Adipocyte (in vitro differentiated cells): ENCODE data around the gene PPP1R14C.

Experiments
- DNase-seq: peaks from one replicate; pipeline ENCODE4 v3.0.0-alpha.2; 2015; ENCODE audit warnings: low read depth
- H3K27me3 ChIP-seq: replicated peaks from 2 replicates; pipeline ENCODE4 v1.7.0; 2013; ENCODE audit warnings: mild to moderate bottlenecking, low read length, moderate library complexity; ENCODE audit not compliant: control insufficient read depth, insufficient read depth
- H3K36me3 ChIP-seq: 2 replicates; pipeline ENCODE4 v1.7.0; 2013; ENCODE audit warnings: low read length, mild to moderate bottlenecking, moderate library complexity; ENCODE audit not compliant: control insufficient read depth, insufficient read depth, severe bottlenecking
- H3K4me1 ChIP-seq: 2 replicates; pipeline ENCODE4 v1.7.0; 2013; ENCODE audit warnings: mild to moderate bottlenecking, low read length, moderate library complexity; ENCODE audit not compliant: control insufficient read depth, insufficient read depth
- H3K4me3 ChIP-seq: 2 replicates; pipeline ENCODE4 v1.7.0; 2013; ENCODE audit warnings: mild to moderate bottlenecking, low read length, moderate library complexity
- H3K9ac ChIP-seq: 2 replicates; pipeline ENCODE4 v1.7.0; 2013; ENCODE audit warnings: mild to moderate bottlenecking, low read length, moderate library complexity
- H3K9me3 ChIP-seq: 2 replicates; pipeline ENCODE4 v1.7.0; 2013; ENCODE audit warnings: mild to moderate bottlenecking, low read length, moderate library complexity; ENCODE audit not compliant: control insufficient read depth

Gene PPP1R14C

DNA sequence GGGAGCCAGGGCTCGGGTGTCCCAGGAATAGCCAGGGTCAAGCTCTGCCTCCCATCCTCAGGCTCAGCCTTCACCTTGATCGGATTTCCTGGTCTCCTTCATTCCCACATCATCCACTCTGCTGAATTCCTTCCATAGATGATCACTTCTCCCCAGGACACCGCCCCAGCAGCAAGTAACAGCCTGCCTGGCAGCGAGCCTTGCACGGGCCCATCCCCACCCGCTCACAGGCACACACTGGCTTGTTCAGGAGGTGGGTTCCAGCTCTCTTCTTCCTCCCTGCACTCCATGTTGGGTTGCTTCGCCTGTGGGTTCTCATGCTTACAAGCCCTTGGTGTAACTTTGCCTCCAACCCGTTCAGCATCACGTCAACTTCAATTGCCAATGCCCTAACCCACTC, 113.0 kb downstream of the PPP1R14C start:
- H3K4me3 ChIP-seq, result no peak overlapping the region
- no peak for DNase-seq

DNA sequence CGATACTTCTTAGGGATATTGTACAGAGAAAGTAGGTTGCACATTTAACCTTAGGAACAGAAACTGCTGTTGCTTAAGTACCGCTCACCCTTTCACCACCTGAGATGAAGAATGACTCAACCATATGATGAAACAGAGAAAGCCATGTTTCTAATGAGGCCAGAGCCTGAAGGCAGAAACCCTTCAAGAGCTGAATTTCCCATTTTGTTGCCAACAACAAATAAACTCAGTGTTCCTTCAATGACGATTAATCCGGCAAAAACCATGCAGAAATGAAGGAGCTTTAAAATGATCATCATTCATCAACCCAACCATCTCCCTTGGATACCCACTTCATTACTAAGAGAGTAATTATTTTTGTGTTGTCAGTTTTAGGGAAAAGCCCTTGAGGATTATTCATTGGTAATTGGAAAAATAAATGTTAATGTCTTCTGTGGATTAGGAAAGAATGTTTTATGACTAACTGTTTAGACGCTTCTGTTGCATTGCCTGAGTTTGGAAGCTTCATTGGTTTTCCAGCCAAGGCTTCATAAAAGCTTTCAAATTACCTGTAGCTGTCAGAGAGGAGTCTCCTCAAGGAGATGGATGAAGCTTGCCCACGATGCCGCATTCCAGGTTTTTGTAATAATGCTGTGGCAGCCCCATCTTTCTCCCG, 113.9 kb downstream of the PPP1R14C start:
- Histone ChIP-seq H3K27me3 (peaks cover 10% of the 10 kb centered on the region), H3K36me3 (no peaks in the 10 kb centered on the region), H3K4me1 (peaks cover 37% of the 10 kb centered on the region), H3K9me3 (no peaks in the 10 kb centered on the region), H3K4me3 (no peak overlapping the region), H3K9ac (no peak overlapping the region)
- DNase-seq, result peak; percentile 78

More for the DNA sequence above, 113.0 kb downstream of the PPP1R14C start:
- Histone ChIP-seq H3K4me1 (peaks cover 45% of the 10 kb centered on the region), H3K36me3 (no peaks in the 10 kb centered on the region), H3K27me3 (peaks cover 9% of the 10 kb centered on the region), H3K9ac (no peak overlapping the region), H3K9me3 (no peaks in the 10 kb centered on the region)

DNA sequence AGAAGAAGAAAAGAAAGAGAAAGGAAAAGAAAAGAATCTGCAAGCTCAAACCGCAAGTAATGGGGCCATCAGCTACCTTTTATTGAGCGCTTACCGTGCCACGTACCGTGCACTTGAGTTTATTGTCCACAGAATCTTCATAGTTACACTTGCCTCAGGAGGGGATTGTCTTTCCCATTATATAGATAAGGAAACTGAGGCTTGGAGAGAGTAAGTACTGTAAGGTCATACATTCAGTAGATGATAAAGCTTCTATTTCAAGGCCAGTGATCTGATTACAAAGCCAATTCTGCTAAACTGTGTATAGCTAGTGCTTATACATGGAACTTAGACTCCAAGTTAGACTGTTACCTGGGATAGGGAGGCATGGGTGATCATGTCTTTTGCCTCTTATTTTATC, 115.5 kb downstream of the PPP1R14C start:
- Histone ChIP-seq H3K4me1 (peaks cover 30% of the 10 kb centered on the region), H3K9me3 (no peaks in the 10 kb centered on the region), H3K27me3 (peaks cover 10% of the 10 kb centered on the region), H3K9ac (no peak overlapping the region), H3K36me3 (no peaks in the 10 kb centered on the region), H3K4me3 (no peak overlapping the region)
- no peak for DNase-seq

DNA sequence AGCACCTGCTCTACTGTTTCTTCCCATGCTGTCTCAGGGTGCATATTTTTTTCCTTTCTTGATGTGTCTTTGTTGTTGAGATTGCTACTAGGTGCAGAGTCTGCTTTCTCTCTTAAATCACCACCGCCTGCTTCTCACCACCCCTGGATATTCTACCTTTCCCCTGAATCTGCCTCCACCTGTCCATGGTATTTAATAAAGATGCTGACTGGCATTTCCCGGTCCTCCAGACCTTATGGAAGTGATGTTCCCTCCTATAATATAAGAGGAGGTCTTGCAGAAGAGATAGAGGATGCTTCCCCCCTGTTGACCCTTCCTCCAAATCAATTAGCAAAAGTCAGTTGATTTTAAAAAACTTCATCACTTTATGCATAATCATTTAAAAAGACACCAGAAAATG, 118.1 kb downstream of the PPP1R14C start:
- peaks cover 10% of the 10 kb centered on the region for H3K27me3 ChIP-seq
- no peaks in the 10 kb centered on the region for H3K9me3 ChIP-seq
- H3K4me3 ChIP-seq, result no peak overlapping the region
- H3K4me1 ChIP-seq, result peaks cover 20% of the 10 kb centered on the region
- no peak for DNase-seq
- no peaks in the 10 kb centered on the region for H3K36me3 ChIP-seq
- no peak overlapping the region for H3K9ac ChIP-seq

DNA sequence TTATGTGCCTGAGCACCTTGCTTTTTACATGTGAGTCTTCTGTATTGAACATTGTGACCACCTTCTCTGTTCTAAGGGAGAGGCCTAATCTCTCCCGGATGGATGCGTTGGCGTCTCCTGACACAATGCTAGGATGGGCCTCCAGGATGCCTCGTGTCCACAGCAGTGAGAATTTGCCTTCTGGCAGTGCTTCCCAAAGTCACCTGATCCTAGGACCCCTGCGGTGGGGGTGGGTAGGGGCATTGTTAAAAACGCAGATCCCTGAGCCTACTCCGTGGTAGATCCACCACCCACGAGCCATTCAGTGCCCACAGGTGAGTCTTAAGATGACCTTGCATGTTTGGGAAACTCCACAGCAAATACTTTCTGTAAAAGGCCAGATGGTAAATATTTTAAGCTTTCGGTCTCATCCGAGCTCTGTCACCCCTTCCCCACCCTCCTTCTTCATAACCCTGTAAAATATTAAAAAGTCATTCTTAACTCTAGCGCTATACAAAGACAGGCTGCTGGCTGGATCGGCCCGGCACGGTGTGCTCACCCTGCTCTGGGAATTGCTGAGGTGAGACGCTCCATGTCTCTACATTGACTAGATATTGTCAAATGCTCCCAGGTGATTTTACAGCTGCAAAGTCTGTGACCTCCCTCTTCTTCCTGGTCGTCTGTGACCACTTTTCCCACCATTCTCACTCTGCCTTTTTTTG, 119.3 kb downstream of the PPP1R14C start:
- Histone ChIP-seq H3K4me3 (no peak overlapping the region), H3K4me1 (peaks cover 13% of the 10 kb centered on the region), H3K9ac (no peak overlapping the region), H3K36me3 (no peaks in the 10 kb centered on the region), H3K9me3 (no peaks in the 10 kb centered on the region), H3K27me3 (peaks cover 10% of the 10 kb centered on the region)
- no peak for DNase-seq

DNA sequence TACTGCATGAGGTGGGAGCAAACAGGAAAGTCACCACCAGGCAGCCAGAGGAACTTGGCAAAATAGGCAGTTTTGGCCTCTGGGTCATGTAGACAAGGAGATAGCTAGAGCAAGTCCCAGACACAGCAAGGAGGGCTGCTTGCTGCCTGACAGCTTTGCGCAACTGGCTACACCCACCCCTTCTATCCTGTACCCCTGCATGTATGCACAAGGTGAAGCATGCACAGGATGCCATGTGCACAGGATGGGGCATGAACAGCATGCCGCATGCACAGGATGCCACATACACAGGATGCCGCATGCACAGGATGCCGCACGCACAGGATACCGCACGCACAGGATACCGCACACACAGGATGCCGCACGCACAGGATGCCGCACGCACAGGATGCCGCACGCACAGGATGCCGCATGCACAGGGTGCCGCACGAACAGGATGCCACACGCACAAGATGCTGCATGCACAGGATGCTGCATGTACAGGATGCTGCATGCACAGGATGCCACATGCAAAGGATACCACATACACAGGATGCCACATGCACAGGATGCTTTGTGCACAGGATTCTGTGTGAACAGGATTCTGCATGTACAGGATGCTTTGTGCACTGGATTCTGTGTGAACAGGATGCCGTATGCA, 121.0 kb downstream of the PPP1R14C start:
- Histone ChIP-seq H3K4me1 (peaks cover 21% of the 10 kb centered on the region), H3K4me3 (no peak overlapping the region), H3K9me3 (no peaks in the 10 kb centered on the region), H3K36me3 (no peaks in the 10 kb centered on the region), H3K27me3 (peaks cover 10% of the 10 kb centered on the region), H3K9ac (no peak overlapping the region)
- no peak for DNase-seq

DNA sequence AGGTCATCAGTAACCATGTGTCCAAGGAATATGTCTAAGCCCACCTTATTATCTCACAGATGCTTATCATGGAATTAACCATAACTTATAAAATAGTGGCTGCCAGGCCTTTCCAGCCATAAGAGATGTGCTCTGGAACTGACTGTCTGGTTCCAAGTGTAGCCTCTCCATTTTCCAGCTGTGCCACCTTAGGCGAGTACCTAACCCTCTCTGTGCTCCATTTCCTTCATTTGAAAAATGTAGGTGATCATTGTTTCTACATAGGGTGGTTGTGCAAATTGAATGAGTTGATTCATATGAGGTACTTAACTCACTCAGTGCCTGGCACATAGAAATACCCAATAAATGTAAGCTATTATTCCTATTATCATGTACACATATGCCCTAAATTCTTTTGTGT, 123.5 kb downstream of the PPP1R14C start:
- no peaks in the 10 kb centered on the region for H3K9me3 ChIP-seq
- no peak overlapping the region for H3K4me3 ChIP-seq
- H3K27me3 ChIP-seq, result no peaks in the 10 kb centered on the region
- H3K4me1 ChIP-seq, result peaks cover 32% of the 10 kb centered on the region
- no peaks in the 10 kb centered on the region for H3K36me3 ChIP-seq
- H3K9ac ChIP-seq, result no peak overlapping the region
- no peak for DNase-seq

DNA sequence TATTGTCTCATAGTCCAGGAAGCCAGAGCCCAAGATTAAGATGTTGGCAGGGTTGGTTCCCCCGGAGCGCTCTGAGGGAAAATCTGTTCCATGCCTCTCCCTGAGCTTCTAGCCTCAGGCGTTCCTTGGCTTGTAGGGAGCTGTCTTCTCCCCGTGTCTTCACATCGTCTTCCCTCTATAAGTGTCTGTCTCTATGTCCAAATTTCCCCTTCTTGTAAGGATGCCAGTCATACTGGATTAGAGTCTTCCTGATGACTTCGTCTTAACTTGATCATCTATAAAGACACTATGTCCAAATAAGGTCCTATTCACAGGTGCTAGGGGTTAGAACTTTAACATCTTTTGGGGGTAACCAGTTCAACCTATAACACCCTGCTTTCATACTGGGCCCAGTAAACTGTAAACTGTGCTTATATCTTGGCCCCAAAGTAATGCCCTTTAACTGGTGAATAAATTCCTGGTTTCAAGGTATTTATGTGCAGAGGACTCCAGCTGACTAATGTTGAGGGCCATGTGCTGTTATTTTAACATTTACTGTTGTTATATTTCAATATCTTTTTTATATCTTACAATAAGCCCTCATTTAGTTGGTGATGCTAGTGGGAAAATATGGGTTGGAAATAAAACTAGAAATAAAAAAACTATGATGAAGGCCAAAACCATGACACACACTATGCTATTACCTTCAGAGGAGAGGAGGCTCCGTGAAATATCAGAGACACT, 124.3 kb downstream of the PPP1R14C start:
- Histone ChIP-seq H3K36me3 (no peaks in the 10 kb centered on the region), H3K4me1 (peaks cover 37% of the 10 kb centered on the region), H3K27me3 (no peaks in the 10 kb centered on the region), H3K9me3 (no peaks in the 10 kb centered on the region), H3K9ac (no peak overlapping the region), H3K4me3 (no peak overlapping the region)
- no peak for DNase-seq

DNA sequence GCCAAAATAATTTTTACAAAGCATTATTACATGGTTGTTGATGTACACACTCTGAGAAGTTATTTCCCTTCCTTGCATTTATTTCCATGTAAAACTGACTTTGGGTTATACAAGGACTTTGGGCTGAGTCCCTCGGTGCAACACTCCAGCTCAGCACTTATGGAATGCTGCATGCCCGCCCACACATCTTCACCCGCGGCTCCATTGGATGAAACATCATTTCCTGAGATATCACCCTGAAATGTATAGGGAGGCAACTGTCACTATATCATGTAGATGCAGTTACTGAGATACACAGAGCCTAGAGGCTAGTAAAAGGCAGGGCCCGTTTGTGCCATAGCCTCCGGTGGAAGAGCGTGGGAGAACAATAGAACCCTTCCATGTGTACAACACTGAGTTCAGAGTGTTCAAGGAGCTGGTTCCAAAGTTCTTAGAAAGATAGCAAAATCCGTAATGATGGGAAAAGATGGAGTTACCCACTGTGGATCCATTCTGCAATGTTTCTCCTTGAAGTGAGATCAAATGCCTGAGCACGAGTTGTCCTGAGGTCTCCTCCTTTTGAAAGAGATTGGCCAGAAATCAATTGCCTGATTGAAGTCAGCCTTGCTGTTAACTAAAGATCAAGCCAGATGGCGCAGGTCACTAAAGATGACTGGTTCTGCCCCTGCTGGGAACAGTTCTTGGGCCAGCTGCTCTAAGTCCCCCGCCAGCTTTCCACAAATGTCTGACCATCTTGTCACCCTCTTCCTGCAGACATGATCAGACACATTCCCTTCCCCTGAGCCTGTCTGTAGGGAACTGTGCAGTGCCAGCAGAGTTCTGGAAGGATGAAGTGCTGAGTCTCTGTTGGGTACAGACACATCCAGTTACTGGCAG, 125.1 kb downstream of the PPP1R14C start:
- H3K4me3 ChIP-seq, result no peak overlapping the region
- H3K9me3 ChIP-seq, result no peaks in the 10 kb centered on the region
- no peak overlapping the region for H3K9ac ChIP-seq
- peaks cover 44% of the 10 kb centered on the region for H3K4me1 ChIP-seq
- peak; percentile 81 for DNase-seq
- H3K36me3 ChIP-seq, result no peaks in the 10 kb centered on the region
- H3K27me3 ChIP-seq, result no peaks in the 10 kb centered on the region

DNA sequence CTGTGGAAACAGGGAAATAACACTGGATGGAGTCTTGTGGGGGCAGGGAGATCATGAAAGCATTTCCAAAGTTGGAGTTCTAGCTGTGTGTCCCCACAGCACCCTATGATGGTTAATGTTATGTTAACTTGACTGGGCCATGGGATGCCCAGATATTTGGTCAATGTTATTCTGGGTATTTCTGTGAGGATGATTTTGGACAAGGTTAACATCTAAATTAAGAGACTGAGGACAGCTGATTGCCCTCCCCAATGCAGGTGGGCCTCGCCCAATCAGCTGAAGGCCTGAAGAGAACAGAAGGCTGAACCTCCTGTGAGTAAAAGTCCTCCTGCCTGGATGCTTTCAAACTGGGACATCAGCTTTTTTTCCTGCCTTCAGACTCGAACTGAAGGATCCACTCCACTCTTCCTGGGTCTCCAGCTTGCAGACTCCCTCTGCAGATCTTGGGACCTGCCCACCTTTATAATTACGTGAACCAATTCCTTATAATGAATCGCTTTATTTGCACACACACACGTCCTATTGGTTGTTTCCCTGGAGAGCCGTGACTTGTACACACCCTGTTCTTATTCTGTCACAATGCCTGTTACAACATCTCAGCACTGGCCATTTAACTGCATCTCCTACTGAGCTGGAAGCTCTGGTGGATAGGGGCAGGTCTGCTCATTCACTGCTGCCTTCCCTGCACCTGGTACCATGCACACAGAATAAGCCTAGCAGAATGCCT, 126.4 kb downstream of the PPP1R14C start:
- no peaks in the 10 kb centered on the region for H3K27me3 ChIP-seq
- peaks cover 44% of the 10 kb centered on the region for H3K4me1 ChIP-seq
- no peaks in the 10 kb centered on the region for H3K36me3 ChIP-seq
- H3K9me3 ChIP-seq, result no peaks in the 10 kb centered on the region
- no peak overlapping the region for H3K4me3 ChIP-seq
- no peak for DNase-seq
- no peak overlapping the region for H3K9ac ChIP-seq
